IPS-NIHi11 (cell line): ENCODE data around the gene TRIM8.
"Not testable (repeated sequence)": the region's sequence is repeated elsewhere in the genome, so short reads cannot be mapped to it uniquely, and the experiment has no call there.

Source experiments
- DNase-seq: peaks from one replicate; pipeline ENCODE4 v3.0.0; 2012; ENCODE audit warnings: mixed read lengths, low spot score

The TRIM8 gene

DNA sequence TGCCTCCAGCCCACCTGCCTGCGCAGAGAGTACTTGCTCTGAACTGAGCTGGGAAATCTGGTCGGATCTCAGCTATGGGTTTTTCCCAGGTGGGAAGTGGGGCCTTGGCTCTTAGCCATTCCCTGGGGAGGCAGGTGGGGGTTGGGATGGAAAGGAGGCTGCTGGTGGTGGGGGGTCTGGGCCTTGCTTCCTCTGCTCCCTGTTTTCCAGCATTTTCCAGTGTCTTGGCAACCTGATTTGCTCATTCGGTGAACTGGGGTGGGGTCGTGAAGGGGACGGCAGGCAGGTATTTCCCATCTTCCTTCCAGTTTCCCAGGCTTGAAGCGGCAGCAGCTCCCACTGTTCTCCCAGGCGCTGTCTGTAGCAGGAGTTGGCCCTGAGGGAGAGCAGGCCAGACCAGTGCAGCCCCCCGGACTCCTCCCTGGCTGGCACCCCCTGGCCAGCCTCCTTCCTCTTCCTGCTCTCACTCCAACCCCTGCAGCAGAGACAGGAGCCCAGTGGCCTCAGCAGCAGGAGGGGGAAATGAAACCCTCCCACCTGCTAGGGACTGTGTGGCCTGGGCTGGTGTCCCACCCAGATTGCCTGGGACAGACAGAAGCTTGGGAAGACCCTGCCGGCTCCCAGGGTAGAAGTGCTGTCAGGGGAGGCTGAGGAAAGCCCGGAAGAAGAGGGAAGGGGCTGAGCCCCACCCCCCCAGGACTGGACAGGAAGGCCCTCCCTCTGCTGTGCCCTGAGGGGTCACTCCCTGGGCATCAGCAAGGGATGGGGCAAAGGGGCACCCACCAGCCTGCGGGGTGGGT, 6.6 kb downstream of the TRIM8 start:
- DNase-seq, result no peak

DNA sequence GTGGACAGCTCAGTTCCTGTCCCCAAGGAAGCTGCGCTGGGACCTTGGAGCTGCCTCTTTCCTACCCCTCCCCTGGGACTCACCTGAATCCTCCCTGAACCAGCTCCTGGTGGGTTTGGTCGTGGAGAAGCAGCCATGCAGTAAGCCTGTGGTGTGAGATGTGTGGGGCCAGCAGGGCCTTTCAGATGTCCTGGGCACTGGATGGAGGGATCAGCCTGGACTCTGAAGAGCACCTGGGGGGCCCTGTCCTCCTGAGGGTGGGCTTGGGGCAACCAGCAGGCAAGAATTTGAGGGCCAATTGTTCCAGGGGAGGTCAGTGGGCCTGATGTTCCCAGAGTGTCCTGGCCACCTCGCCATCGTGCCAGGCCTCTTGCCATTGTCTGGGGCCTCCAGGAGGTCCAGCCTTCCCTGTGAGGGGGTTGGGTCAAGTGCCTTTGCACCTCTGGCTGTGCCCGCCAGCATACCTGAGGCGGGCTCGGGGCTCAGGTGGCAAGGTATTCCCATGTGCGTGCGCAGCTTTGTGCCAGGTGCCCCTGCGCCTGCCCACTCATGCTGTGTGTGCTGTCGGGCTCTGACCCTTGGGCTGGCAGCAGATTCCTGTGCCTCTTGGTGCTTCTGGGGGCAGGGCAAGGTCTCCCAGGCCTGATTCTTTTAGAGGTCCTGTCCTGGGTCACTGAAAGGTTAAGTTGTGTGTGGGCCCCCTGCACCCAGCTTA, 7.3 kb downstream of the TRIM8 start:
- no peak for DNase-seq

DNA sequence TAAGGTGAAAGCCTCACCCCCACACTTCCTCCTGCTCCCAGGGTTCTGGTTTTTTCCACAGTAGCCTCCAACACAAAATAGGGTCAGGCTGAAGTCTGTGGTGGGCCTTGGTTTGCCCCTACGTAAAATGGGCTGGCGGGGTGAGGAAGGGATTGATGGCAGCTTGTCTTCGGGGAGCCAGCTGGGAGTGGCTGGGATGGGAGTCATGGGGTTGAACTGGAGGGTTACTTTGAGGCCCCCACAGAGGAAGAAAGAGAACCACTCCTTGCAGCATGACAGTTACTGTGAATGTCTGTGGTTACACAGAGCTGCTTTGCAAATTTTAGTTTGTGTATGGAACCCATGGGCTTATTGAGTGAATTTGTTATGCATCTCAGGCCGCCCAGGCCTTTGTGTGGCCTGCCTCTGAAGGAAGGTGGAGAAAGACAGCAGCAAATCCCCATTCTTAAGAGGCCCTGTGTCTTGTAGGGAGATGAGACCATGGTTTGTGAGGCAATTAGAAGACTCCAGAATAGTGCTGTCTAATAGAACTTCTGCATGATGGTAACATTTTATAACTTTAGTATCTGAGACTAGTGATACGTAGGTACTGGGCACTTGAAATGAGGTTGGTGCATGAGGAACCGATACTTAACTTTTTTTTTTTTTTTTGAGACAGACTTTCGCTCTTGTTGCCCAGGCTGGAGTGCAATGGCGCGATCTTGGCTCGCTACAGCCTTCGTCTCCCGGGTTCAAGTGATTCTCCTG, 8.1 kb downstream of the TRIM8 start:
- DNase-seq, result no peak

GRCh38 chr10:102653060-102653459, 8.8 kb downstream of the TRIM8 start:
- DNase-seq, result no peak

GRCh38 chr10:102654566-102654965, 10.3 kb downstream of the TRIM8 start:
- DNase-seq, result no peak

DNA sequence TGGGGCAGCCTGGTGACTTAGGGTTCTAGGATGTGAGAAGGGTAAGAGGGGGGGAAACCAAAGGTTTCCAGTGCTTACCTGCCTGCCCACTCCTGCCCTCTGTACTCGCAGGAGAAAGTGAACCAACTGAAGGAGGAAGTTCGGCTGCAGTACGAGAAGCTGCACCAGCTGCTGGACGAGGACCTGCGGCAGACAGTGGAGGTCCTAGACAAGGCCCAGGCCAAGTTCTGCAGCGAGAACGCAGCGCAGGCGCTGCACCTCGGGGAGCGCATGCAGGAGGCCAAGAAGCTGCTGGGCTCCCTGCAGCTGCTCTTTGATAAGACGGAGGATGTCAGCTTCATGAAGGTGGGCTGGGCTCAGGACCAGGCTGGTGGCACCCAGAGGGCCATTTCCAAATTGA, 10.7 kb downstream of the TRIM8 start:
- DNase-seq, result no peak

- no peak for DNase-seq
These were observed 11.7 kb downstream of the TRIM8 start for GRCh38 chr10:102656026-102656425.

GRCh38 chr10:102656791-102657371, 12.6 kb downstream of the TRIM8 start:
- no peak for DNase-seq

GRCh38 chr10:102657451-102657850, 13.2 kb downstream of the TRIM8 start:
- no peak for DNase-seq

DNA sequence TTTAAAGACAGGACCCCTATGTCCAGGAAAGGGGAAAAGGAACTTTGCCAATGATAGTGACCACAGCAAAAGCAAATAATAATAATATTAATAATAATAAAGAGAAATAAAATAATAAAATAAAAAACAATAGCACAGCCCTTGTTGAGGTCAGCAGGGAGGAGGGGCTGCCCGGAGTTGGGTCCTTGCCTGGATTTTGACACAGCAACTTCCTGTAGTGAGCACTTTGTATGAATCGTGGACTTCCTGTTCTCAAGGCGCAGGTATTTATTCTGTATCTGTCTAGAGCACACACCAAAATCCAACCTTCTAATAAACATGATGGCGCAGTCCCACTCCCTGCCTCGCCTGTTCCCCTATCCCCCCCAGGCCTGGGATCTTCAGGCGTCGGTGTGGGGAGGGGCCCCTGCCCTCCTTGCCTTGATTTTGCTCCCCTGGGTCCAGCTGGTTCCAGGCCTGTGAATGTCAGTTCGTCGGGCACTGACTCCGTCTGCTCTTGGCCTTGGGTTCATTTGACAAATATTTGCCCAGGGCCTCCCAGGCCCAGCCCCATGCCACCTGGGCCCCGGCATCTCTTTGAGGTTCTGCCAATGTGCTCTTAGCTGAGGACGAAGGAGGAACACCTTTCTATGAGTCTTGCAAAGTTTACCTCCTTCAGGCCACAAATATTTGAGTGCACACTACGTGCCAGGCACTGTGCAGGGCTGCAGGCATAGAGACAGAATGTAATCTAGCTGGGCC, 13.9 kb downstream of the TRIM8 start:
- no peak for DNase-seq

DNA sequence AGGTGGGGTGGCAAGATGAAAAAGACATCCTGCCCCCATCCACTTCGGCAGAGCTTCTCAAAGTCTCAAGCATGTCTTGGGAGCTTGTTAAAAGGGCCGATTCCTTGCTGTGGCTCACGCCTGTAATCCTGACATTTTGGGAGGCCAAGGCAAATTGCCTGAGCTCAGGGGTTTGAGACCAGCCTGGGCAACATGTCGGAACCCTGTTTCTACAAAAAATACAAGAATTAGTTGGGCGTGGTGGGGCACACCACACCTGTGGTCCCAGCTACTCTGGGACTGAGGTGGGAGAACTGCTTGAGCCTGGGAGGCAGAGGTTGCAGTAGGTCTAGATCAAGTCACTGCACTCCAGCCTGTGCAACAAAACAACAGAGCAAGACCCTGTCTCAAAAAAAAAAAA, 14.5 kb downstream of the TRIM8 start:
- no peak for DNase-seq

GRCh38 chr10:102660888-102661657, 16.8 kb downstream of the TRIM8 start:
- peak; percentile 70 for DNase-seq

- DNase-seq, result no peak
These were observed 17.4 kb downstream of the TRIM8 start for GRCh38 chr10:102661658-102662028.

GRCh38 chr10:102665904-102666509, 21.7 kb downstream of the TRIM8 start:
- DNase-seq, result no peak

DNA sequence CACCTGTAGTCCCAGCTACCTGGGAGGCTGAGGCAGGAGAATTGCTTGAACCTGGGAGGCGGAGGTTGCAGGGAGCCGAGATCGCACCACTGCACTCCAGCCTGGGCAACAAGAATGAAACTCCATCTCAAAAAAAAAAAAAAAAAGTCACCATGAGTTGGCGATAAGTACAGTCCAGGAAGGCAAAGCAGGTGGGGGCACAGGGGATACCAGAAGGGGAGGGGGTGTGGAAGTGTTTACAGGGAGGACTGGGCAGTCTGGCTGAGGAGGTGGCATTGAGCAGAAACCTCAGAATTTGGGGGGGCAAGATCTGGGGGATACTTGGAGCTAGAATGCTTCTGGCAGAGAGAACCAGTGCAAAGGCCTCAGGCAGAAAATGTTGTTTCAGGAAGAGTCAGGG, 23.1 kb downstream of the TRIM8 start:
- not testable (repeated sequence) for DNase-seq

GRCh38 chr10:102668326-102669107, 24.2 kb downstream of the TRIM8 start:
- no peak for DNase-seq

GRCh38 chr10:102669206-102670064, 25.2 kb downstream of the TRIM8 start:
- DNase-seq, result peak; percentile 74

- no peak for DNase-seq
These were observed 25.9 kb downstream of the TRIM8 start for GRCh38 chr10:102670065-102670670.
